IMR-90 (cell line): ENCODE data around the gene LBP. TPM values are rescaled to one million over a fixed set of nuclear protein-coding genes. Genes with fewer than 3 reads are reported as not detected.

ENCODE experiments used
- ATAC-seq: fragments of 200-7000 bp; cut with Tn5 transposase; 2 replicates; pipeline ENCODE4 v1.9.1; 2020; ENCODE audit warnings: low read depth, mild to moderate bottlenecking, moderate library complexity
- BruUV-seq: library from RNA; stranded (reverse); fragments of 400-500 nt; replicated peaks from 2 replicates; lab custom pipeline; 2021; lab: Mats Ljungman, UMichigan
- CTCF ChIA-PET: fragments of 300-600 bp; formaldehyde crosslinking; extraction: SDS; loops from one replicate; lab custom pipeline; 2021; ENCODE audit warnings: antibody characterized with exemption; lab: Yijun Ruan, JAX
- POLR2A ChIA-PET: fragments of 300-600 bp; sonication (Branson Sonifier 250); formaldehyde crosslinking; loops from one replicate; lab custom pipeline; 2022; ENCODE audit warnings: antibody characterized with exemption; ENCODE audit not compliant: unreplicated experiment; lab: Charles Lee
- DNase-seq: peaks from one replicate; pipeline ENCODE4 v3.0.0; 2013
- H2AFZ ChIP-seq: replicated peaks from 2 replicates; pipeline ENCODE3; 2013; ENCODE audit warnings: low read length, mild to moderate bottlenecking; ENCODE audit not compliant: poor library complexity
- H2AK5ac ChIP-seq: 2 replicates; pipeline ENCODE4 v1.6.1; 2013; ENCODE audit warnings: low read depth, low read length, inconsistent platforms
- H2AK9ac ChIP-seq: replicated peaks from 2 replicates; pipeline ENCODE3; 2013; ENCODE audit warnings: mild to moderate bottlenecking, low read depth, low read length, moderate library complexity; ENCODE audit not compliant: poor library complexity
- H2BK120ac ChIP-seq: 2 replicates; pipeline ENCODE4 v1.6.1; 2013; ENCODE audit warnings: low read depth, low read length, inconsistent platforms
- H2BK15ac ChIP-seq: 3 replicates; pipeline ENCODE4 v1.6.1; 2013; ENCODE audit warnings: low read depth, low read length, inconsistent platforms
- H2BK20ac ChIP-seq: 2 replicates; pipeline ENCODE4 v1.6.1; 2013; ENCODE audit warnings: low read depth, mild to moderate bottlenecking, inconsistent platforms, low read length, moderate library complexity
- H2BK5ac ChIP-seq: 2 replicates; pipeline ENCODE4 v1.6.1; 2013; ENCODE audit warnings: mild to moderate bottlenecking, low read depth, low read length, inconsistent platforms; ENCODE audit not compliant: poor library complexity, severe bottlenecking
- H3K14ac ChIP-seq: replicated peaks from 2 replicates; pipeline ENCODE4 v1.6.1; 2013; ENCODE audit warnings: low read depth, low read length, inconsistent platforms
- H3K18ac ChIP-seq: 2 replicates; pipeline ENCODE4 v1.6.1; 2013; ENCODE audit warnings: low read depth, low read length, control low read depth
- H3K23ac ChIP-seq: 2 replicates; pipeline ENCODE4 v1.6.1; 2013; ENCODE audit warnings: low read depth, low read length, inconsistent platforms
- H3K27ac ChIP-seq: 2 replicates; pipeline ENCODE4 v1.5.1; 2013; ENCODE audit warnings: mild to moderate bottlenecking, control low read depth, low read length; ENCODE audit not compliant: insufficient read depth
- H3K27me3 ChIP-seq: 2 replicates; pipeline ENCODE4 v1.6.1; 2013; ENCODE audit warnings: low read length; ENCODE audit not compliant: control insufficient read depth, insufficient read depth
- H3K36me3 ChIP-seq: 2 replicates; pipeline ENCODE4 v1.6.1; 2013; ENCODE audit warnings: low read length, mixed read lengths; ENCODE audit not compliant: control insufficient read depth, insufficient read depth
- H3K4ac ChIP-seq: 2 replicates; pipeline ENCODE4 v1.6.1; 2013; ENCODE audit warnings: low read depth, low read length, inconsistent platforms
- H3K4me1 ChIP-seq: 2 replicates; pipeline ENCODE4 v1.6.1; 2013; ENCODE audit warnings: low read length, mixed read lengths; ENCODE audit not compliant: control insufficient read depth, insufficient read depth
- H3K4me2 ChIP-seq: 2 replicates; pipeline ENCODE4 v1.6.1; 2013; ENCODE audit warnings: low read depth, mild to moderate bottlenecking, control low read depth, low read length, moderate library complexity
- H3K4me3 ChIP-seq: 2 replicates; pipeline ENCODE4 v1.5.1; 2013; ENCODE audit warnings: low read depth, mild to moderate bottlenecking, control low read depth, low read length, moderate library complexity; ENCODE audit not compliant: insufficient read depth
- H3K56ac ChIP-seq: 2 replicates; pipeline ENCODE4 v1.6.1; 2013; ENCODE audit warnings: low read length, inconsistent platforms; ENCODE audit not compliant: insufficient read depth; ENCODE audit errors: extremely low read depth
- H3K79me1 ChIP-seq, 2 experiments: 2 replicates each; pipeline ENCODE4 v1.6.1; 2013; ENCODE audit warnings: low read length in 2 of 2, inconsistent platforms in 1 of 2, low read depth in 1 of 2
- H3K9ac ChIP-seq: 2 replicates; pipeline ENCODE4 v1.6.1; 2013; ENCODE audit warnings: low read depth, low read length, control low read depth
- H3K9me1 ChIP-seq: 2 replicates; pipeline ENCODE4 v1.6.1; 2013; ENCODE audit warnings: low read length, inconsistent platforms; ENCODE audit not compliant: insufficient read depth
- H3K9me3 ChIP-seq: 2 replicates; pipeline ENCODE4 v1.6.1; 2013; ENCODE audit warnings: low read length; ENCODE audit not compliant: control insufficient read depth, insufficient read depth
- H4K20me1 ChIP-seq: 2 replicates; pipeline ENCODE4 v1.6.1; 2013; ENCODE audit warnings: low read length, inconsistent platforms; ENCODE audit not compliant: insufficient read depth
- H4K5ac ChIP-seq: 2 replicates; pipeline ENCODE4 v1.6.1; 2013; ENCODE audit warnings: mild to moderate bottlenecking, low read depth, low read length, control low read depth
- H4K8ac ChIP-seq, 2 experiments: 2 replicates each; pipeline ENCODE4 v1.6.1; 2013; ENCODE audit warnings: low read depth in 2 of 2, low read length in 2 of 2, control low read depth in 1 of 2, inconsistent platforms in 1 of 2
- H4K91ac ChIP-seq: 2 replicates; pipeline ENCODE4 v1.6.1; 2013; ENCODE audit warnings: low read depth, low read length, inconsistent platforms; ENCODE audit not compliant: insufficient read depth
- BHLHE40 ChIP-seq: fragments of 150-350 bp; IDR thresholded peaks from 2 replicates; pipeline ENCODE4 v1.6.1; 2016; ENCODE audit warnings: mild to moderate bottlenecking, low read depth, low read length
- CEBPB ChIP-seq: IDR thresholded peaks from 2 replicates; pipeline ENCODE4 v1.6.1; 2012; ENCODE audit warnings: low read depth, low read length, improper control_type of control experiment
- CHD1 ChIP-seq: IDR thresholded peaks from 2 replicates; pipeline ENCODE4 v1.6.1; 2012; ENCODE audit warnings: low read depth, low read length, improper control_type of control experiment
- FOS ChIP-seq: fragments of 150-350 bp; IDR thresholded peaks from 2 replicates; pipeline ENCODE4 v1.6.1; 2016; ENCODE audit warnings: low read depth, low read length
- MAFK ChIP-seq: IDR thresholded peaks from 2 replicates; pipeline ENCODE4 v1.6.1; 2012; ENCODE audit warnings: low read depth, low read length, improper control_type of control experiment
- MAZ ChIP-seq: IDR thresholded peaks from 2 replicates; pipeline ENCODE4 v1.6.1; 2012; ENCODE audit warnings: low read depth, mild to moderate bottlenecking, low read length, improper control_type of control experiment, moderate library complexity, borderline replicate concordance
- MXI1 ChIP-seq: IDR thresholded peaks from 2 replicates; pipeline ENCODE4 v1.6.1; 2012; ENCODE audit warnings: low read depth, mild to moderate bottlenecking, low read length, moderate library complexity, borderline replicate concordance
- NFE2L2 ChIP-seq: fragments of 150-350 bp; IDR thresholded peaks from 2 replicates; pipeline ENCODE4 v1.6.1; 2016; ENCODE audit warnings: low read depth, mild to moderate bottlenecking, low read length
- POLR2A ChIP-seq: IDR thresholded peaks from 2 replicates; pipeline ENCODE4 v1.6.1; 2012; ENCODE audit warnings: mild to moderate bottlenecking, low read depth, low read length
- RAD21 ChIP-seq: IDR thresholded peaks from 2 replicates; pipeline ENCODE4 v1.6.1; 2012; ENCODE audit warnings: low read length, improper control_type of control experiment
- RCOR1 ChIP-seq: IDR thresholded peaks from 2 replicates; pipeline ENCODE4 v1.6.1; 2012; ENCODE audit warnings: mild to moderate bottlenecking, low read length, improper control_type of control experiment; ENCODE audit not compliant: insufficient replicate concordance
- RFX5 ChIP-seq: IDR thresholded peaks from 2 replicates; pipeline ENCODE4 v1.8.0; 2012; ENCODE audit warnings: low read depth, mild to moderate bottlenecking, low read length, moderate library complexity
- SMC3 ChIP-seq: fragments of 150-350 bp; IDR thresholded peaks from 2 replicates; pipeline ENCODE4 v1.6.1; 2016; ENCODE audit warnings: low read depth, mild to moderate bottlenecking, antibody characterized with exemption, low read length, moderate library complexity
- WGBS, 2 experiments: methylation state at CpG; one replicate each; pipeline versions ENCODE4 v1.1.5 to v1.1.7; 2013; ENCODE audit warnings: missing lambda C conversion rate in 2 of 2; ENCODE audit not compliant: insufficient read length in 1 of 2; ENCODE audit errors: extremely low coverage in 2 of 2; 5-methylcytosine and 5-hydroxymethylcytosine counted together
- dilution Hi-C: fragments of 300-500 bp; cut with HindIII; formaldehyde crosslinking; loops from one replicate; pipeline ENCODE4 v1.14.3; 2018; ENCODE audit warnings: low sequenced_read_pairs; ENCODE audit not compliant: unreplicated experiment
- in situ Hi-C: fragments of 300-500 bp; cut with MboI; formaldehyde crosslinking; loops from 3 replicates; pipeline ENCODE4 v1.14.3; 2019; ENCODE audit warnings: low sequenced_read_pairs, inconsistent platforms, mixed read lengths
- intact Hi-C: fragments of 100-400 bp; cut with micrococcal nuclease; formaldehyde crosslinking; loops from 2 replicates; pipeline ENCODE4 v1.10.0; 2022
- polyA plus RNA-seq, 3 experiments: library from polyadenylated mRNA; depleted of rRNA; stranded (reverse); fragments of >200 nt; gene quantifications; 2 replicates each; pipeline ENCODE4 v1.2.3, GENCODE V29; 2012; ENCODE audit warnings: low replicate concordance in 1 of 3
- total RNA-seq: library from RNA; depleted of rRNA; stranded (reverse); fragments of >200 nt; gene quantifications from 2 replicates; pipeline ENCODE4 v1.2.3, GENCODE V29; 2012
- TF ChIP-seq, protein P1 (sequence below): fragments of 150-350 bp; IDR thresholded peaks from 2 replicates; pipeline ENCODE4 v1.6.1; 2017; ENCODE audit warnings: mild to moderate bottlenecking, antibody characterized with exemption, low read length, low read depth
- TF ChIP-seq, protein P2 (sequence below): conservative IDR thresholded peaks from 2 replicates; pipeline ENCODE4 v1.5.1; 2012; ENCODE audit warnings: mild to moderate bottlenecking, low read depth, low read length, improper control_type of control experiment
- TF ChIP-seq, protein P3 (sequence below): fragments of 150-350 bp; IDR thresholded peaks from 2 replicates; pipeline ENCODE4 v1.6.1; 2016; ENCODE audit warnings: low read depth, mild to moderate bottlenecking, low read length, moderate library complexity, borderline replicate concordance

Gene LBP
- total and polyA plus RNA-seq, 2 of the 4 experiments (the other 2 are of a cell fraction) = not detected

DNA sequence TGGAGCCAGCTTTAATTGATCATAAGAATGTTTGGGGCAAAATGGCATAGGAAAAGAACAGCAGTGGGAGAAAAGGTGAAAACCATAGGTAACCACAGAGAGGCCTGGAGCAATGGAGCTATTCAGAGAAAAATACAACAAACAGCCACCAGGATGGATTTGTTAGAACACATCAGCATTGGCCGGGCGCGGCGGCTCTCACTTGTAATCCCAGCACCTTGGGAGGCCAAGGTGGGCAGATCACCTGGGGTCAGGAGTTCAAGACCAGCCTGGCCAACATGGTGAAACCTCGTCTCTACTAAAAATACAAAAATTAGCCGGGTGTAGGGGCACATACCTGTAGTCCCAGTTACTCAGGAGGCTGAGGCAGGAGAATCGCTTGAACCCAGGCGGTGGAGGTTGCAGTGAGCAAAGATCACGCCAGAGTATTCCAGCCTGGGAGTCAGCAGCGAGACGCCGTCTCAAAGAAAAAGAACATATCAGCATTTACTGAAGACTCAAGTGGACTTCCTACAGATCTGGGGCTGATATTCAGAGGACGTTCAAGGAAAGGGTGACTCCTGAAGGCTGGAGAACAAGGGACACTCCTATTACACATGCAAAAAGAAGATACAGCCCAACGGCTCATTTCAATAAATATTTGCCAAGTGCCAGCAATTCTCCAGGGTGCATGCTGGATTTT, 68.6 kb downstream of the LBP start:
- H2AFZ ChIP-seq = no peak overlapping the region
- no peak overlapping the region for H3K18ac ChIP-seq
- ChIA-PET CTCF (no interaction called here), POLR2A (no interaction called here)
- no peak overlapping the region for H2AK5ac ChIP-seq
- dilution Hi-C loops (no loop called here), intact Hi-C loops (no loop called here), in situ Hi-C loops (loop anchor here (5.0 to 10.0 kb wide), 2 partner anchors 178 to 360 kb away; no protein-coding TSS in a partner anchor)
- H3K4me1 ChIP-seq = no peaks in the 10 kb centered on the region; the same call in 1 of the 2 replicates
- H3K36me3 ChIP-seq = peaks cover 27% of the 10 kb centered on the region
- no peak overlapping the region for H3K14ac ChIP-seq
- no peaks in the 10 kb centered on the region for H3K27me3 ChIP-seq
- no peak for ATAC-seq
- TF ChIP-seq RAD21 (no peak), POLR2A (no peak), CEBPB (no peak), CHD1 (no peak), FOS (no peak), MAZ (no peak), RFX5 (no peak), RCOR1 (no peak), BHLHE40 (no peak), NFE2L2 (no peak), MXI1 (no peak), MAFK (no peak), SMC3 (no peak)
- TF ChIP-seq, protein P1, sequence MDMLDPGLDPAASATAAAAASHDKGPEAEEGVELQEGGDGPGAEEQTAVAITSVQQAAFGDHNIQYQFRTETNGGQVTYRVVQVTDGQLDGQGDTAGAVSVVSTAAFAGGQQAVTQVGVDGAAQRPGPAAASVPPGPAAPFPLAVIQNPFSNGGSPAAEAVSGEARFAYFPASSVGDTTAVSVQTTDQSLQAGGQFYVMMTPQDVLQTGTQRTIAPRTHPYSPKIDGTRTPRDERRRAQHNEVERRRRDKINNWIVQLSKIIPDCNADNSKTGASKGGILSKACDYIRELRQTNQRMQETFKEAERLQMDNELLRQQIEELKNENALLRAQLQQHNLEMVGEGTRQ = no peak
- TF ChIP-seq, protein P2, sequence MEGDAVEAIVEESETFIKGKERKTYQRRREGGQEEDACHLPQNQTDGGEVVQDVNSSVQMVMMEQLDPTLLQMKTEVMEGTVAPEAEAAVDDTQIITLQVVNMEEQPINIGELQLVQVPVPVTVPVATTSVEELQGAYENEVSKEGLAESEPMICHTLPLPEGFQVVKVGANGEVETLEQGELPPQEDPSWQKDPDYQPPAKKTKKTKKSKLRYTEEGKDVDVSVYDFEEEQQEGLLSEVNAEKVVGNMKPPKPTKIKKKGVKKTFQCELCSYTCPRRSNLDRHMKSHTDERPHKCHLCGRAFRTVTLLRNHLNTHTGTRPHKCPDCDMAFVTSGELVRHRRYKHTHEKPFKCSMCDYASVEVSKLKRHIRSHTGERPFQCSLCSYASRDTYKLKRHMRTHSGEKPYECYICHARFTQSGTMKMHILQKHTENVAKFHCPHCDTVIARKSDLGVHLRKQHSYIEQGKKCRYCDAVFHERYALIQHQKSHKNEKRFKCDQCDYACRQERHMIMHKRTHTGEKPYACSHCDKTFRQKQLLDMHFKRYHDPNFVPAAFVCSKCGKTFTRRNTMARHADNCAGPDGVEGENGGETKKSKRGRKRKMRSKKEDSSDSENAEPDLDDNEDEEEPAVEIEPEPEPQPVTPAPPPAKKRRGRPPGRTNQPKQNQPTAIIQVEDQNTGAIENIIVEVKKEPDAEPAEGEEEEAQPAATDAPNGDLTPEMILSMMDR = no peak
- TF ChIP-seq, protein P3, sequence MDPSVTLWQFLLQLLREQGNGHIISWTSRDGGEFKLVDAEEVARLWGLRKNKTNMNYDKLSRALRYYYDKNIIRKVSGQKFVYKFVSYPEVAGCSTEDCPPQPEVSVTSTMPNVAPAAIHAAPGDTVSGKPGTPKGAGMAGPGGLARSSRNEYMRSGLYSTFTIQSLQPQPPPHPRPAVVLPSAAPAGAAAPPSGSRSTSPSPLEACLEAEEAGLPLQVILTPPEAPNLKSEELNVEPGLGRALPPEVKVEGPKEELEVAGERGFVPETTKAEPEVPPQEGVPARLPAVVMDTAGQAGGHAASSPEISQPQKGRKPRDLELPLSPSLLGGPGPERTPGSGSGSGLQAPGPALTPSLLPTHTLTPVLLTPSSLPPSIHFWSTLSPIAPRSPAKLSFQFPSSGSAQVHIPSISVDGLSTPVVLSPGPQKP = no peak
- no peak overlapping the region for H2BK20ac ChIP-seq
- BruUV-seq = no TSS peak
- H4K5ac ChIP-seq = no peak overlapping the region
- DNase-seq = no peak
- no peak overlapping the region for H2BK120ac ChIP-seq
- no peaks in the 10 kb centered on the region for H3K9me1 ChIP-seq
- H3K56ac ChIP-seq = no peak overlapping the region
- 93% methylated on average over 5 of the region's 14 CpGs; no CpG with 5 or more reads in 1 of the 2 experiments for WGBS, 2 experiments
- H3K4me2 ChIP-seq = no peak overlapping the region
- H3K79me1 ChIP-seq = peaks cover 0 to 5% of the 10 kb centered on the region in 2 experiments; a peak in 1 of 4 replicates
- no peak overlapping the region for H3K9ac ChIP-seq
- no peaks in the 10 kb centered on the region for H3K9me3 ChIP-seq
- H3K27ac ChIP-seq = no peak overlapping the region
- H2AK9ac ChIP-seq = no peak overlapping the region
- peaks cover 9% of the 10 kb centered on the region; the same call in 1 of the 2 replicates for H4K20me1 ChIP-seq
- no peak overlapping the region for H3K4me3 ChIP-seq
- H2BK5ac ChIP-seq = no peak overlapping the region
- H4K8ac ChIP-seq = no peak overlapping the region
- no peak overlapping the region for H4K91ac ChIP-seq
- H3K4ac ChIP-seq = no peak overlapping the region
- H2BK15ac ChIP-seq = no peak overlapping the region
- H3K23ac ChIP-seq = no peak overlapping the region
